Thoracic aorta (tissue), 2 donors: ENCODE data around the gene B4GALNT1. TPM values are rescaled to one million over a fixed set of nuclear protein-coding genes. Genes with fewer than 3 reads are reported as not detected.

Experiments used
- ATAC-seq: fragments of 150-250 bp; one replicate; pipeline ENCODE4 v1.8.0; 2017; ENCODE audit warnings: low read depth; ENCODE audit not compliant: insufficient number of reproducible peaks, low FRiP score
- DNase-seq: peaks from one replicate; pipeline ENCODE4 v3.0.0-alpha.2; 2020; ENCODE audit warnings: low spot score
- H3K27ac ChIP-seq, 2 donors: fragments of 200-600 bp; sonication (generic); 1 replicate in 1 of 2; 2 replicates in 1 of 2; pipeline ENCODE4 v1.5.1; 2016; ENCODE audit warnings: mild to moderate bottlenecking in 2 of 2, moderate library complexity in 2 of 2
- H3K27me3 ChIP-seq: fragments of 200-600 bp; sonication (generic); replicated peaks from 2 replicates; pipeline ENCODE4 v1.6.0; 2016; ENCODE audit warnings: mild to moderate bottlenecking; ENCODE audit not compliant: insufficient read depth
- H3K36me3 ChIP-seq: fragments of 200-600 bp; sonication (generic); one replicate; pipeline ENCODE4 v1.5.1; 2016
- H3K4me1 ChIP-seq, 2 donors: fragments of 200-600 bp; sonication (generic); 1 replicate in 1 of 2; 2 replicates in 1 of 2; pipeline versions ENCODE4 v1.5.1 to v1.6.0; 2016; ENCODE audit warnings: low read depth in 2 of 2, mild to moderate bottlenecking in 1 of 2; ENCODE audit not compliant: control insufficient read depth in 1 of 2
- H3K4me3 ChIP-seq: fragments of 200-600 bp; sonication (generic); 2 replicates; pipeline ENCODE4 v1.5.1; 2016; ENCODE audit warnings: mild to moderate bottlenecking
- H3K9me3 ChIP-seq: fragments of 200-600 bp; sonication (generic); 2 replicates; pipeline ENCODE4 v1.5.1; 2016
- CTCF ChIP-seq: fragments of 200-600 bp; sonication (generic); IDR thresholded peaks from one replicate; pipeline ENCODE4 v1.5.1; 2019; ENCODE audit warnings: antibody characterized with exemption
- total RNA-seq, 2 donors: library from RNA; depleted of rRNA; stranded (reverse); fragments of >200 nt; gene quantifications; one replicate each; pipeline versions ENCODE4 v1.1.0 to v1.2.3, GENCODE V29; 2016

Gene B4GALNT1
- total RNA-seq, 2 donors from 2014 or later, result 4.0 to 11.0 TPM

- Histone ChIP-seq H3K4me1 (no peaks in the 10 kb centered on the region), H3K27ac (no peak overlapping the region), H3K4me3 (no peak overlapping the region), H3K27me3 (no peaks in the 10 kb centered on the region), H3K36me3 (peaks cover 6% of the 10 kb centered on the region), H3K9me3 (no peaks in the 10 kb centered on the region)
- DNase-seq (no peak), ATAC-seq (no peak)
- TF ChIP-seq CTCF, result no peak
These were observed 52.6 kb downstream of the B4GALNT1 start for GRCh38 chr12:57580466-57580795.

GRCh38 chr12:57579677-57580465 lies 53.1 kb downstream of the B4GALNT1 start:
- peaks cover 6% of the 10 kb centered on the region for H3K36me3 ChIP-seq
- TF ChIP-seq CTCF, result no peak
- H3K4me1 ChIP-seq, result no peaks in the 10 kb centered on the region
- H3K4me3 ChIP-seq, result no peak overlapping the region
- H3K27ac ChIP-seq, result no peak overlapping the region
- DNase-seq, result no peak
- ATAC-seq, result no peak
- H3K27me3 ChIP-seq, result no peaks in the 10 kb centered on the region
- H3K9me3 ChIP-seq, result no peaks in the 10 kb centered on the region

- Histone ChIP-seq H3K9me3 (no peaks in the 10 kb centered on the region), H3K4me1 (no peaks in the 10 kb centered on the region), H3K36me3 (peaks cover 6% of the 10 kb centered on the region), H3K27ac (no peak overlapping the region), H3K27me3 (no peaks in the 10 kb centered on the region), H3K4me3 (no peak overlapping the region)
- DNase-seq, result no peak
- no peak for TF ChIP-seq CTCF
- ATAC-seq, result no peak
These were observed 54.0 kb downstream of the B4GALNT1 start for GRCh38 chr12:57579011-57579410.

GRCh38 chr12:57577981-57578758 lies 54.8 kb downstream of the B4GALNT1 start:
- H3K4me1 ChIP-seq, result no peaks in the 10 kb centered on the region
- TF ChIP-seq CTCF, result no peak
- peaks cover 6% of the 10 kb centered on the region for H3K36me3 ChIP-seq
- H3K4me3 ChIP-seq, result no peak overlapping the region
- ATAC-seq, result no peak
- no peaks in the 10 kb centered on the region for H3K9me3 ChIP-seq
- H3K27ac ChIP-seq, result no peak overlapping the region
- H3K27me3 ChIP-seq, result no peaks in the 10 kb centered on the region
- no peak for DNase-seq

GRCh38 chr12:57576613-57577160 lies 56.3 kb downstream of the B4GALNT1 start:
- DNase-seq (no peak), ATAC-seq (no peak)
- no peaks in the 10 kb centered on the region for H3K9me3 ChIP-seq
- TF ChIP-seq CTCF, result no peak
- H3K4me1 ChIP-seq, result no peaks in the 10 kb centered on the region
- no peaks in the 10 kb centered on the region for H3K27me3 ChIP-seq
- H3K36me3 ChIP-seq, result peaks cover 6% of the 10 kb centered on the region
- no peak overlapping the region for H3K4me3 ChIP-seq
- no peak overlapping the region for H3K27ac ChIP-seq
